ENCODE data around the gene FKBP2. TPM values are rescaled to one million over a fixed set of nuclear protein-coding genes. Genes with fewer than 3 reads are reported as not detected.

The FKBP2 gene
- total and polyA plus RNA-seq, 2 of the 13 experiments (the other 11 are each of a cell fraction or from before 2014, with no cell fraction given): 30.1 to 53.3 TPM

DNA sequence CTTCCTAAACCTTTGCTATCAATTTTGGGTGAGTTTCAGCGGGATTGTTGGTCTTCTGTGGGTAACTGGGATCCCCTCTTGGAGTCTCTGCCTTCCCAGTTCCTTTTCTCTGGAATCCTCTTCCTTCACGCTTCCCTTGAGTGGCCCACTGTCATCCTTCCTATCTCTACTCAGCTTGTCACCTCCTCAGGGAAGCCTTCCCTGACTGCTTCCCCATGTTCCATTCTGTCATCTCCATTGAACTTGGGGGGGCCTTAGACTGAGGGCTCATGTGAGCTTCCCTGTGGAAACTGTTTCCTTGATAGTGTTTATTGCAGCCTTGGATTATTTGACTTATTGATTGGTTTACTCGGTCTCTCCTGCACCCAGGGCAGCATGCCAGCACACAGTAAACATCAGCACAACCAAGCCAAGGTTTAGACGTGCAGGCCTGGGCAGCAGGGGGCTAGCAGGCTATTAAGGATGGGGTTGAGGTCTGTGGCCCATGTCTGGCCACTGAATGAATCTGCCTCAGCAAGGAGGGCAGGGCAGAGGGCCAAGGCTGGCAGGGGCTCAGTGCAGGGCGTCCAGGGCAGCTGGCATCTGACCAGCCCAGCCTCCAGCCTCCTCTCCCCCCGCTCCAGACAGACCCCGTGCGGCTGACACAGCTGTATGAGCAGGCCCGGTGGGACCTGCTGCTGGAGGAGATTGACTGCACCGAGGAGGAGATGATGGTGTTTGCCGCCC, 22.1 kb upstream of the FKBP2 start (continued):
- TF ChIP-seq, protein P1, sequence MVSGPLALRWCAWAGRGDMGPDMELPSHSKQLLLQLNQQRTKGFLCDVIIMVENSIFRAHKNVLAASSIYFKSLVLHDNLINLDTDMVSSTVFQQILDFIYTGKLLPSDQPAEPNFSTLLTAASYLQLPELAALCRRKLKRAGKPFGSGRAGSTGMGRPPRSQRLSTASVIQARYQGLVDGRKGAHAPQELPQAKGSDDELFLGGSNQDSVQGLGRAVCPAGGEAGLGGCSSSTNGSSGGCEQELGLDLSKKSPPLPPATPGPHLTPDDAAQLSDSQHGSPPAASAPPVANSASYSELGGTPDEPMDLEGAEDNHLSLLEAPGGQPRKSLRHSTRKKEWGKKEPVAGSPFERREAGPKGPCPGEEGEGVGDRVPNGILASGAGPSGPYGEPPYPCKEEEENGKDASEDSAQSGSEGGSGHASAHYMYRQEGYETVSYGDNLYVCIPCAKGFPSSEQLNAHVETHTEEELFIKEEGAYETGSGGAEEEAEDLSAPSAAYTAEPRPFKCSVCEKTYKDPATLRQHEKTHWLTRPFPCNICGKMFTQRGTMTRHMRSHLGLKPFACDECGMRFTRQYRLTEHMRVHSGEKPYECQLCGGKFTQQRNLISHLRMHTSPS (CRISPR knock-in tag; IDR thresholded peaks at IDR 0.05; ENCODE audit: low read depth): peak; percentile 92
- TF ChIP-seq ZMYM3 (CRISPR knock-in tag; IDR thresholded peaks at IDR 0.05) (peak; percentile 49; the same call in 1 of the 2 replicates), MED1 (CRISPR knock-in tag; IDR thresholded peaks at IDR 0.05) (peak; percentile 26; the same call in 1 of the 2 replicates), GABPB1 (CRISPR knock-in tag; IDR thresholded peaks at IDR 0.05) (peak; percentile 14; the same call in 1 of the 2 replicates), NR2F6 (IDR thresholded peaks at IDR 0.05) (no peak), NR2F6 (CRISPR knock-in tag; IDR thresholded peaks at IDR 0.05) (no peak), BCL6 (CRISPR knock-in tag; IDR thresholded peaks at IDR 0.05) (peak; percentile 66), GATAD2A (CRISPR knock-in tag; IDR thresholded peaks at IDR 0.05) (peak; percentile 73), ONECUT2 (CRISPR knock-in tag; IDR thresholded peaks at IDR 0.05) (0 out of 2 replicates have a peak, but pooled peaks have one; percentile 65)
- TF ChIP-seq, protein P2, sequence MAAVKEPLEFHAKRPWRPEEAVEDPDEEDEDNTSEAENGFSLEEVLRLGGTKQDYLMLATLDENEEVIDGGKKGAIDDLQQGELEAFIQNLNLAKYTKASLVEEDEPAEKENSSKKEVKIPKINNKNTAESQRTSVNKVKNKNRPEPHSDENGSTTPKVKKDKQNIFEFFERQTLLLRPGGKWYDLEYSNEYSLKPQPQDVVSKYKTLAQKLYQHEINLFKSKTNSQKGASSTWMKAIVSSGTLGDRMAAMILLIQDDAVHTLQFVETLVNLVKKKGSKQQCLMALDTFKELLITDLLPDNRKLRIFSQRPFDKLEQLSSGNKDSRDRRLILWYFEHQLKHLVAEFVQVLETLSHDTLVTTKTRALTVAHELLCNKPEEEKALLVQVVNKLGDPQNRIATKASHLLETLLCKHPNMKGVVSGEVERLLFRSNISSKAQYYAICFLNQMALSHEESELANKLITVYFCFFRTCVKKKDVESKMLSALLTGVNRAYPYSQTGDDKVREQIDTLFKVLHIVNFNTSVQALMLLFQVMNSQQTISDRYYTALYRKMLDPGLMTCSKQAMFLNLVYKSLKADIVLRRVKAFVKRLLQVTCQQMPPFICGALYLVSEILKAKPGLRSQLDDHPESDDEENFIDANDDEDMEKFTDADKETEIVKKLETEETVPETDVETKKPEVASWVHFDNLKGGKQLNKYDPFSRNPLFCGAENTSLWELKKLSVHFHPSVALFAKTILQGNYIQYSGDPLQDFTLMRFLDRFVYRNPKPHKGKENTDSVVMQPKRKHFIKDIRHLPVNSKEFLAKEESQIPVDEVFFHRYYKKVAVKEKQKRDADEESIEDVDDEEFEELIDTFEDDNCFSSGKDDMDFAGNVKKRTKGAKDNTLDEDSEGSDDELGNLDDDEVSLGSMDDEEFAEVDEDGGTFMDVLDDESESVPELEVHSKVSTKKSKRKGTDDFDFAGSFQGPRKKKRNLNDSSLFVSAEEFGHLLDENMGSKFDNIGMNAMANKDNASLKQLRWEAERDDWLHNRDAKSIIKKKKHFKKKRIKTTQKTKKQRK (IDR thresholded peaks at IDR 0.05; ENCODE audit: low read length): no peak
- TF ChIP-seq, protein P3, sequence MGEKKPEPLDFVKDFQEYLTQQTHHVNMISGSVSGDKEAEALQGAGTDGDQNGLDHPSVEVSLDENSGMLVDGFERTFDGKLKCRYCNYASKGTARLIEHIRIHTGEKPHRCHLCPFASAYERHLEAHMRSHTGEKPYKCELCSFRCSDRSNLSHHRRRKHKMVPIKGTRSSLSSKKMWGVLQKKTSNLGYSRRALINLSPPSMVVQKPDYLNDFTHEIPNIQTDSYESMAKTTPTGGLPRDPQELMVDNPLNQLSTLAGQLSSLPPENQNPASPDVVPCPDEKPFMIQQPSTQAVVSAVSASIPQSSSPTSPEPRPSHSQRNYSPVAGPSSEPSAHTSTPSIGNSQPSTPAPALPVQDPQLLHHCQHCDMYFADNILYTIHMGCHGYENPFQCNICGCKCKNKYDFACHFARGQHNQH (CRISPR knock-in tag; IDR thresholded peaks at IDR 0.05): 0 out of 2 replicates have a peak, but pooled peaks have one; percentile 31
- TF ChIP-seq, protein P4, sequence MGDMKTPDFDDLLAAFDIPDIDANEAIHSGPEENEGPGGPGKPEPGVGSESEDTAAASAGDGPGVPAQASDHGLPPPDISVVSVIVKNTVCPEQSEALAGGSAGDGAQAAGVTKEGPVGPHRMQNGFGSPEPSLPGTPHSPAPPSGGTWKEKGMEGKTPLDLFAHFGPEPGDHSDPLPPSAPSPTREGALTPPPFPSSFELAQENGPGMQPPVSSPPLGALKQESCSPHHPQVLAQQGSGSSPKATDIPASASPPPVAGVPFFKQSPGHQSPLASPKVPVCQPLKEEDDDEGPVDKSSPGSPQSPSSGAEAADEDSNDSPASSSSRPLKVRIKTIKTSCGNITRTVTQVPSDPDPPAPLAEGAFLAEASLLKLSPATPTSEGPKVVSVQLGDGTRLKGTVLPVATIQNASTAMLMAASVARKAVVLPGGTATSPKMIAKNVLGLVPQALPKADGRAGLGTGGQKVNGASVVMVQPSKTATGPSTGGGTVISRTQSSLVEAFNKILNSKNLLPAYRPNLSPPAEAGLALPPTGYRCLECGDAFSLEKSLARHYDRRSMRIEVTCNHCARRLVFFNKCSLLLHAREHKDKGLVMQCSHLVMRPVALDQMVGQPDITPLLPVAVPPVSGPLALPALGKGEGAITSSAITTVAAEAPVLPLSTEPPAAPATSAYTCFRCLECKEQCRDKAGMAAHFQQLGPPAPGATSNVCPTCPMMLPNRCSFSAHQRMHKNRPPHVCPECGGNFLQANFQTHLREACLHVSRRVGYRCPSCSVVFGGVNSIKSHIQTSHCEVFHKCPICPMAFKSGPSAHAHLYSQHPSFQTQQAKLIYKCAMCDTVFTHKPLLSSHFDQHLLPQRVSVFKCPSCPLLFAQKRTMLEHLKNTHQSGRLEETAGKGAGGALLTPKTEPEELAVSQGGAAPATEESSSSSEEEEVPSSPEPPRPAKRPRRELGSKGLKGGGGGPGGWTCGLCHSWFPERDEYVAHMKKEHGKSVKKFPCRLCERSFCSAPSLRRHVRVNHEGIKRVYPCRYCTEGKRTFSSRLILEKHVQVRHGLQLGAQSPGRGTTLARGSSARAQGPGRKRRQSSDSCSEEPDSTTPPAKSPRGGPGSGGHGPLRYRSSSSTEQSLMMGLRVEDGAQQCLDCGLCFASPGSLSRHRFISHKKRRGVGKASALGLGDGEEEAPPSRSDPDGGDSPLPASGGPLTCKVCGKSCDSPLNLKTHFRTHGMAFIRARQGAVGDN (CRISPR knock-in tag; IDR thresholded peaks at IDR 0.05): peak; percentile 50

Data from HepG2 (cell line).